Fibroblast of upper back skin (primary cell): ENCODE results near the gene PTCH2.

ENCODE experiments used
- DNase-seq: peaks from one replicate; pipeline ENCODE4 v3.0.0-alpha.2; 2013

PTCH2 gene

GRCh38 chr1:44776730-44777068, 66.4 kb downstream of the PTCH2 start:
- no peak for DNase-seq

GRCh38 chr1:44775930-44776729, 66.9 kb downstream of the PTCH2 start:
- DNase-seq, result no peak

- DNase-seq, result peak; percentile 95
These were observed 67.7 kb downstream of the PTCH2 start, which contains the start of gene RPS8 for GRCh38 chr1:44775078-44775929. TSS of gene RPS8 (plus strand) at chr1:44775540. CDS start at chr1:44775597, 57 bp downstream.
